Thyroid gland (tissue), 4 donors: ENCODE results near the gene RNF2. TPM values are rescaled to one million over a fixed set of nuclear protein-coding genes. Genes with fewer than 3 reads are reported as not detected.
"Not testable (repeated sequence)": the region's sequence is repeated elsewhere in the genome, so short reads cannot be mapped to it uniquely, and the experiment has no call there.

ENCODE experiments used
- DNase-seq, 2 donors: peaks; one replicate each; pipeline ENCODE4 v3.0.0-alpha.2; 2019
- H3K27ac ChIP-seq, 3 donors: fragments of 200-600 bp; sonication (generic); 1 replicate in 2 of 3; 2 replicates in 1 of 3; pipeline ENCODE4 v1.5.1; 2016 to 2019; ENCODE audit warnings: mild to moderate bottlenecking in 1 of 3, moderate library complexity in 1 of 3
- H3K27me3 ChIP-seq: fragments of 200-600 bp; sonication (generic); one replicate; pipeline ENCODE4 v1.5.1; 2019
- H3K36me3 ChIP-seq, 2 donors: fragments of 200-600 bp; sonication (generic); one replicate each; pipeline ENCODE4 v1.5.1; 2016 to 2019
- H3K4me1 ChIP-seq, 2 donors: fragments of 200-600 bp; sonication (generic); one replicate each; pipeline ENCODE4 v1.5.1; 2017 to 2019
- H3K4me3 ChIP-seq, 3 donors: fragments of 200-600 bp; sonication (generic); replicated peaks in 1 of 3; 1 replicate in 2 of 3; 2 replicates in 1 of 3; pipeline ENCODE4 v1.5.1; 2016; ENCODE audit warnings: mild to moderate bottlenecking in 1 of 3
- H3K9me3 ChIP-seq: fragments of 200-600 bp; sonication (generic); one replicate; pipeline ENCODE4 v1.5.1; 2017
- CTCF ChIP-seq, 6 experiments: fragments of 200-600 bp in 3 of 6; fragments of 450-650 bp in 3 of 6; sonication (generic) in 3 of 6; IDR thresholded peaks; one replicate each; pipeline ENCODE4 v1.5.1; 2016 to 2019; ENCODE audit warnings: antibody characterized with exemption in 6 of 6, mild to moderate bottlenecking in 2 of 6, inconsistent platforms in 1 of 6, moderate library complexity in 1 of 6
- POLR2A ChIP-seq, 2 donors: fragments of 450-650 bp; IDR thresholded peaks; one replicate each; pipeline ENCODE4 v1.6.1; 2017; ENCODE audit warnings: antibody characterized with exemption in 2 of 2, mild to moderate bottlenecking in 2 of 2, moderate library complexity in 1 of 2
- WGBS, 2 donors: methylation state at CpG; one replicate each; pipeline ENCODE4 v1.1.5; 2017; 5-methylcytosine and 5-hydroxymethylcytosine counted together
- intact Hi-C: fragments of 100-400 bp; cut with DNase I; formaldehyde crosslinking; loops from one replicate; pipeline ENCODE4 v1.15.1; 2023
- total RNA-seq, 4 donors: library from RNA; depleted of rRNA; stranded (reverse); fragments of >200 nt; gene quantifications; one replicate each; pipeline ENCODE4 v1.2.3, GENCODE V29; 2016

The RNF2 gene
- total RNA-seq, 4 donors from 2014 or later = 18.0 to 23.2 (median 20.8) TPM

GRCh38 chr1:185058876-185059275 lies 13.5 kb downstream of the RNF2 start:
- TF ChIP-seq CTCF (IDR thresholded peaks at IDR 0.05) (no peak), POLR2A (IDR thresholded peaks at IDR 0.05) (no peak)
- WGBS, 2 donors = 68 to 81% methylated on average over 2 of the region's 2 CpGs
- Histone ChIP-seq H3K36me3 (no peaks in the 10 kb centered on the region), H3K4me3 (no peak overlapping the region), H3K27ac (no peak overlapping the region), H3K27me3 (no peaks in the 10 kb centered on the region), H3K9me3 (no peaks in the 10 kb centered on the region), H3K4me1 (peaks cover 6 to 14% of the 10 kb centered on the region in 2 donors)
- DNase-seq = no peak
- intact Hi-C loops = no loop called here

- no peaks in the 10 kb centered on the region for H3K27me3 ChIP-seq
- intact Hi-C loops = no loop called here
- H3K4me1 ChIP-seq = peaks cover 6 to 14% of the 10 kb centered on the region in 2 donors
- TF ChIP-seq POLR2A (IDR thresholded peaks at IDR 0.05) = no peak
- no peak for TF ChIP-seq CTCF (IDR thresholded peaks at IDR 0.05)
- WGBS, 2 donors = 66 to 72% methylated on average over 2 of the region's 2 CpGs
- no peak for DNase-seq
- no peak overlapping the region for H3K27ac ChIP-seq
- H3K4me3 ChIP-seq = no peak overlapping the region
- H3K36me3 ChIP-seq = no peaks in the 10 kb centered on the region
- H3K9me3 ChIP-seq = no peaks in the 10 kb centered on the region
These were observed 14.7 kb downstream of the RNF2 start for GRCh38 chr1:185059950-185060571.

- no peak for DNase-seq
- WGBS, 2 donors = 82 to 90% methylated on average over 1 of the region's 1 CpG
- Histone ChIP-seq H3K4me3 (no peak overlapping the region), H3K9me3 (no peaks in the 10 kb centered on the region), H3K27me3 (no peaks in the 10 kb centered on the region), H3K36me3 (no peaks in the 10 kb centered on the region), H3K27ac (no peak overlapping the region), H3K4me1 (peaks cover 18 to 22% of the 10 kb centered on the region in 2 donors)
- intact Hi-C loops = no loop called here
- TF ChIP-seq POLR2A (IDR thresholded peaks at IDR 0.05) = no peak
- no peak for TF ChIP-seq CTCF (IDR thresholded peaks at IDR 0.05)
These were observed 17.5 kb downstream of the RNF2 start for GRCh38 chr1:185062710-185063370.

DNA sequence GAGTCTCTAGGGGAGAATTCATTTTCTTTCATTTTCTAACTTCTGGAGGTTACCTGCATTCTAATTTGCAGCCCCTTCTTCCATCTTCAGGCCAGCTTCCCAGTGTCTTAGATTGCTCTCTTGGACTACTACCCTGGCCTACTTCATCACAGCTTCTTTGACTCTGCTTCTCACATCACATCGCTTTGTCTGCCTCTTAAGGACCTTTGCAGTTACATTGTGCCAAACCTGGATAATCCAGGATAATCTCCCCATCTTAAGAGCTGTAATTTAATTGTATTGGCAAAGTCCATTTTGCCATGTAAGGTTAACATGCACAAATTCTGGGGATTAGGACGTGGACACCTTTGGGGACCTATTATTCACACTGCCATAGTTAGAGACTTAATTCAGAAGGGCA lies 18.4 kb downstream of the RNF2 start:
- H3K4me3 ChIP-seq = no peak overlapping the region
- 97 to 98% methylated on average over 2 of the region's 2 CpGs for WGBS, 2 donors
- intact Hi-C loops = no loop called here

GRCh38 chr1:185065006-185065405 lies 19.6 kb downstream of the RNF2 start:
- H3K27ac ChIP-seq, H3K27me3 ChIP-seq, intact Hi-C loops, DNase-seq, H3K9me3 ChIP-seq, H3K4me3 ChIP-seq, H3K36me3 ChIP-seq: not testable (repeated sequence)
- WGBS, 2 donors = 88 to 95% methylated on average over 3 of the region's 3 CpGs
- peaks cover 12 to 15% of the 10 kb centered on the region in 2 donors for H3K4me1 ChIP-seq

More for the DNA sequence above, 18.4 kb downstream of the RNF2 start:
- Histone ChIP-seq H3K9me3 (no peaks in the 10 kb centered on the region), H3K27ac (no peak overlapping the region), H3K27me3 (no peaks in the 10 kb centered on the region), H3K36me3 (no peaks in the 10 kb centered on the region), H3K4me1 (peaks cover 18 to 22% of the 10 kb centered on the region in 2 donors)
- no peak for DNase-seq
- TF ChIP-seq CTCF (IDR thresholded peaks at IDR 0.05) (no peak), POLR2A (IDR thresholded peaks at IDR 0.05) (no peak)
